Neural cell (in vitro differentiated cells): ENCODE data around the gene PMEPA1. TPM values are rescaled to one million over a fixed set of nuclear protein-coding genes. Genes with fewer than 3 reads are reported as not detected.

Experiments used
- polyA plus RNA-seq: library from polyadenylated mRNA; depleted of rRNA; stranded (reverse); fragments of >200 nt; gene quantifications from 2 replicates; pipeline ENCODE4 v1.2.3, GENCODE V29; 2014

The PMEPA1 gene
- polyA plus RNA-seq, 1 donor from 2014 or later: 5.0 TPM

Other genes starting within 250 kb of the PMEPA1 start
- gene CTCFL, start 184.9 kb downstream of the PMEPA1 start, polyA plus RNA-seq: not detected in 2 replicates
- gene PCK1, start 148.9 kb downstream of the PMEPA1 start, polyA plus RNA-seq: 0.24 TPM in 1 of 2 replicates, not detected in the other
- gene ZBP1, start 89.6 kb downstream of the PMEPA1 start, polyA plus RNA-seq: not detected in 2 replicates